Stimulated activated CD8-positive, alpha-beta memory T cell treated with anti-CD3 and anti-CD28 coated beads, Interleukin-15, amount 100 ng/mL, for 1 hour (primary cell): ENCODE data around the gene MIEN1.
"Not testable (repeated sequence)": the region's sequence is repeated elsewhere in the genome, so short reads cannot be mapped to it uniquely, and the experiment has no call there.

Source experiments
- DNase-seq: peaks from one replicate; pipeline ENCODE4 v3.0.0-alpha.2; 2020; ENCODE audit warnings: low read depth

MIEN1 gene

GRCh38 chr17:39755554-39756379 is 25.4 kb upstream of the MIEN1 start:
- no peak for DNase-seq

GRCh38 chr17:39754958-39755553 is 24.7 kb upstream of the MIEN1 start:
- no peak for DNase-seq

DNA sequence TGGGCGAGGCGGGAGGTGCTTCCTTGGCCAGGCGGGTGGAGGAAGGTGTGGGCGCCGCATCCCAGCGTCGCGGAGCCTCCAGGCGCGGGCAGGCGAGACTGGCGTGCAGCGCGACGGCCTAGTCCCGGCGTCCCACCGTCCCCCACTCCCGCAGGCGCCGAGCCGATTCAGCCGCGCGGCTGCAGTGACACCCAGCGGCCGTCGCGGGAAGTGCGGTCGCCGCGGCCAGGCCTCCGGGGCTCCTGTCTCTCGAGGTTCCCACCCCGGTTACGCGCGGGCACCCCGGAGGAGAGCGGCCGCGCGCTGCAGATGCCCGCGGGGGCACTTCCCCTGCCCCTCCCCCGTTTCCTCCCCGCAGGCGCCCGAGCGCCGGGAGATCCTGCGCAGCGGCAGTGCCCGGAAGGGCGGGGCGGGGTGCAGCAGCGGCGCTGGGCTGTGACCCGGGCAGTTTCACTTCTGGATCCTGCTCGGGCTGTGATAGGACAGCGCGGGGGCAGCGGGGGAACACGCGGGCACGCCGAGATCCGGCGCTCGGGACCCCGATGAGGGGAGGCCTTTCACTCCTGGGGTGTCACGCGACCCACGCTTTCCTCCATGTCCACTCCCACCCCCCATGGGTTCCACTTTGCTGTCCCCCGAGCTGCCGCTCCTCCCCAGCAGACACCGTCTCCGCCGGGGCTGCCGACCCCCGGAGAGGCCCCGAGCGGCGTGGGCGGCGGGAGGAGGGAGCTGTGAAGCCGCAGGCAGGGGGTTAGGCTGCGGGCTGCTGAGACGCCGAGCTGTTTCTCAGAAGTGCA is 24.0 kb upstream of the MIEN1 start:
- DNase-seq: peak; percentile 85

GRCh38 chr17:39753514-39754160 is 23.3 kb upstream of the MIEN1 start:
- no peak for DNase-seq

DNA sequence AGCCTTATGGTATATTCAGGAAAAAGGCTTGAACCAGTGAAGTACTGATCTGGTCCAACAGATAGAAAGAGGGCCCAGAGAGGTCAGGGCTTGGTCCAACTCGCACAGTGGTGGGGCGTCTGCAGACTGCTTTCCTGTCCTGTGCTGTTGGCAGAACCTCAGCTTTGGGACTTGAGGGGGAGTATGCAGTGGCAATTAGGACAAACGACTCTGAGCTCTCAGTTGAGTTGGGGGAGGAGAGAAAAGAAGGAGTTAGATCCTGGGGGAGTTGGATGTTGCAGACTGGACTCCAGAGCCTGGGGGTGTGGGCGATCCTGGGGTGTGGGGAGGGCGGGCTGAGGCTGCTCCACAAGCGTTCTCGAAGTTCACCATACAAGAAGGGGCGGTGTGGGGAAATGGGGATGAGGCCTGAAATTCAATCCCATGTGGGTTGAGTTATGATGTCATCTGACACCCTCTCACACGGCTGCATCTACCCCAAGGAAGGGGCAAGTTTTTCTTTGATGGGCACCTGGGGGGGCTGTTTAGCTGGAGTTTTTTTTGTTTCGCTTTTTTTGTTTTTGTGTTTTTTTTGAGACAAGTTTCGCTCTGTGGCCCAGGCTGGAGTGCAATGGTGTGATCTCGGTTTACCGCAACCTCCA is 22.0 kb upstream of the MIEN1 start:
- DNase-seq: no peak

GRCh38 chr17:39751637-39752036 is 21.3 kb upstream of the MIEN1 start:
- no peak for DNase-seq

DNA sequence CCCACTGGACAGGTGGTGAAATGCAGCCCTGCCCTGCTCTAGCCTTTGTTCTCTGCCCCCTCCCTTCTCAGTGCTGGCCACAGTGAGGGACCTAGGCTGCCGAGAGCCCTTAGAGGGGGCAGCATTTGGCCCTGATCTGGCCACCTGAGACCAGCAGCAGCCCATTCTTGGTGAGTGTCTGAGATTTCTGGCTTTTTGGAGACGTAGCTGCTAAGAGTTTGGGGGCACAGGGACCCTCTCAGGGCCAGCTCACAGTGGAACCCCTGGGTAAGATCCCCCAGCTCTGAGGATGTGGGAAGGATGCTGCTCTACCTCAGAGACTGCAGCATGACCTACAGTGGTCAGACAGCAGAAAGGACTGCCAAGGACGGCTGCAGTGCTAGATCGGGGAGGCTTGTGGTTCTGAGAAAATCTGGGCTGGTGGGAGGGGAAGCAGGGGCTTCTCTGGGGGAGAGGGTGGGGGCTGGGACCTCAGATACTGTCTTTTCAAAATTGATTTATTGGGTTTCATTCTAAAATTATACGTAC is 20.7 kb upstream of the MIEN1 start:
- DNase-seq: no peak

- DNase-seq: no peak
Observed at GRCh38 chr17:39750131-39751015, 20.0 kb upstream of the MIEN1 start.

- DNase-seq: not testable (repeated sequence)
Observed at GRCh38 chr17:39748444-39749034, 18.2 kb upstream of the MIEN1 start.

DNA sequence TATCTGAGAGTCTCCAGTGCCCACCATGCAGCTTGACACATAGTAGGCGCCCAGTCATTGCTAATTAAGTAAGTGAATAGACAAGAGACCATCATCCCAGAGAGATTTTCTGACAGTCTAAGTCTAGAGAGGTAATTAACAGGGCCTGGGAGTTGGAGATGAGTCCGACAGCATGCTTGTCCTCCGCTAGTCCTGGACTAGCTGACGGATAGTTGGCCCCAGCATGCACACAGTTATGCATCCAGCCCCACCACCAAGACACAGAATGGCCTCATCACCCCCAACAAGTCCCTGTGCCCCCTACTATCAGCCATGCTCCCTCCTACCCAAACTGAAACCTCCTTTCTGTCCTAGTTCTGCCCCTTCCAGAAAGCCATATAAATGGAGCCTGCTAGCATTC is 17.4 kb upstream of the MIEN1 start:
- no peak for DNase-seq

- DNase-seq: no peak
Observed at GRCh38 chr17:39746145-39746461, 15.8 kb upstream of the MIEN1 start.

- no peak for DNase-seq
Observed at GRCh38 chr17:39745335-39746144, 15.2 kb upstream of the MIEN1 start.

GRCh38 chr17:39744836-39745215 is 14.5 kb upstream of the MIEN1 start:
- DNase-seq: no peak

DNA sequence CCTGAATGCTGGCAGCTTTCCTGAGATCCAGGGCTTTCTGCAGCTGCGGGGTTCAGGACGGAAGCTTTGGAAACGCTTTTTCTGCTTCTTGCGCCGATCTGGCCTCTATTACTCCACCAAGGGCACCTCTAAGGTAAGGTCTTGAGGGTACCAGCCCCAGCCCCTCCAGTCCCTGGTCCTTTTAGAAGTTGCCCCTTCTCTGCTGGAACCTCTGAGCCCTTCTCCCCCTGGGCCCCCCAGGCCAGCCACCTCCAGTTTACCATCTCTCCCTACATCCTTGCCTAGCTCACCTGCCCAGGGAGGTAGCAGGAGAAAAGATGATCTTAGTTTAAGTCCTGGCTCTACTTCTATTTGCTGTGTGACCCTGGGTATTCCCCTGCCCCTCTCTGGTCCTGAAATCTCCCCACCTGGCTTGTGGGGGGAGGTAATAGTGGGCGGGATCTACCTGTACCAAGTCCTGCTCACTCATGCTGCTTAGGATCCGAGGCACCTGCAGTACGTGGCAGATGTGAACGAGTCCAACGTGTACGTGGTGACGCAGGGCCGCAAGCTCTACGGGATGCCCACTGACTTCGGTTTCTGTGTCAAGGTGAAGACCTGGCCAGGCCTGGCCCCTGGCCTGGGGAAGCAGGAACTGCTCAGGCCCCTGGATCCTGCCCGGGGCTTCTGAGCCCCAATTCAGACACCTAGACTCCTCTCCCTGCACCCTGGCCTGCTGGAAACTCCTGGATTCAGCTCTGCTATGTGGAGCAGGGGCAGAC is 13.9 kb upstream of the MIEN1 start:
- no peak for DNase-seq

- no peak for DNase-seq
Observed at GRCh38 chr17:39742856-39743436, 12.6 kb upstream of the MIEN1 start.

DNA sequence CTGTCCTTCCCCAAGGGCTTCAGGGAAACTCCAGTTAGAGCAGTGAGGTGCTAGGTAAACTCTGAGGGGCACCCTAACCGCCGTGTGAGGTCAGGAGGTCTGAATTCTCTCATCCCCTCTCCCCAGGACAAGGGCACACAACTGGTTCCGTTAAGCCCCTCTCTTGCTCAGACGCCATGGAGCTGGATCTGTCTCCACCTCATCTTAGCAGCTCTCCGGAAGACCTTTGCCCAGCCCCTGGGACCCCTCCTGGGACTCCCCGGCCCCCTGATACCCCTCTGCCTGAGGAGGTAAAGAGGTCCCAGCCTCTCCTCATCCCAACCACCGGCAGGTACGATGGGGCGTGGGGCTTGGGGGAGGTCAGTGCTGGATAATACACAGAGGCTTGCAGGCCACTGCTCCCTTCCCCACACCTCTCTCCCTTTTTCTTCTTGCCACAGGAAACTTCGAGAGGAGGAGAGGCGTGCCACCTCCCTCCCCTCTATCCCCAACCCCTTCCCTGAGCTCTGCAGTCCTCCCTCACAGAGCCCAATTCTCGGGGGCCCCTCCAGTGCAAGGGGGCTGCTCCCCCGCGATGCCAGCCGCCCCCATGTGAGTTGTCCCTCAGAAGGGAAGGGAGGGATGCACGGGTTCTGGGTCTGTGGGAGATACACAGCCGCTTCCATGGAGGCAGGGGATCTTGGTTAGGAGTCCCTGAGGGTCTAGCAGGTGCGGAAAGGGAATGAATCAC is 12.0 kb upstream of the MIEN1 start:
- no peak for DNase-seq

DNA sequence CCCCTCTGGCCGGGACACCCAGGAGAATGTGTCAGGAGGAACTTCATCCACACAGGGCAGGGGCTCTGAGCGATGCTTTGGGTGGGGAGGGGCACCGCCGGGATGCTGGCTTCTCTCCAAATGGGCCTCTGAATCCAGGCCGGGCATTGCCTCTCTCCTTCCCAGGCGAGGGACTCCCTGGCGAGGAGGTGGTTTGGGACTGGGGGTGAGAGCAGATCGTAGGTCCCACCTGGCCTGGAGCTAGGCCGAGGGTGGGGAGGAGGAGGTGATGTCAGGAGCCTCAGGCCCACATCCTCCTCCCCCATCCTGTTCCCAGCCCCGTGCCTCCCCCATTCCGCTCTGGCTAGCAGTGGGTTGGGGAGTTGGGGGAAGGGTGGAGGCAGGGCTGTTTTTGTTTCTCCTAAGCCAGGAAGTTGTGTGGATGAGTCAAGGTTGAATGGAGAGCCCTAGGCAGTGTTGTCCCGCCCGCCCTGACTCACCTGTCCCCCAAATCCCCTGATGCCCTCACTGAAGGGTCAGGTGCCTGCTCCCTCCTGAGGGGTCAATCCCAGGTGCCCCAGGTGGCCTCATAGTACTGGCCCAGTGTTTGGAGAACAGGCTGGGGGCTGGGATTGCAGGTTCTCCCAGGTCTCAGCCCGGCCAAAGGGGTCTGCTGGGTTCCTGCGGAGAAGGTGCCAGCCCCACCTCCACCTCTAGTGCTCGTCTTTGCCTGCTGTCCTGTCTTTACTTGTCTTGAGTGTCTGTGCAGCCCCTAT is 10.2 kb upstream of the MIEN1 start:
- DNase-seq: no peak
